ENCODE data around the gene METTL22. TPM values are rescaled to one million over a fixed set of nuclear protein-coding genes. Genes with fewer than 3 reads are reported as not detected.

Gene METTL22
- total and polyA plus RNA-seq, 7 experiments from 2014 or later: 16.6 to 59.4 (median 37.6) TPM

GRCh38 chr16:8622315-8622656 lies 788 bp downstream of the METTL22 start:
- no peak for DNase-seq

DNA sequence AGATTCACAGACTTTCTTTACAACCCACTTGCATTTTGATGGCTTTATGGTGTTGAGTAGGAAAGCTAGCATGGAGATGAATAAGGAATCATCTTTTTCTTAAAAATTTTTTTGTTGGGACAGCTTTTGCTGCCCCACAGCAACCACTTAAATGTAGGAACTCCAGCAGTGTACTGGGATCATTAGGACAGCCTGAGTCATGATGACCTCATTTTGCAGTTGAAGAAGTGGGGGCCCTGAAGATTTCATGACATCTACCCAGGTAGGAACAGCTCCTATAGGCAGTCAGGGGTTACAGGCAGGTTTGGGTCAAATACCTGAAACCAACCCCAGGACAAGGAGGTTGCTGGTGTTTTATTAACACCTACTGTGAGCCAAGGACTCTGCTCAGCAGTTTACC lies 2.1 kb downstream of the METTL22 start:
- H3K4me1 Mint-ChIP-seq: peaks cover 24 to 51% (median 30%) of the 10 kb centered on the region in 7 donors
- peaks cover 0 to 9% (median 0%) of the 10 kb centered on the region in 5 donors for H3K27me3 Mint-ChIP-seq
- Histone ChIP-seq H3K9me3 (ENCODE audit: control insufficient read depth in 2 of 3, low read length in 3 of 3) (no peaks in the 10 kb centered on the region), H3K36me3 (ENCODE audit: control insufficient read depth in 2 of 3, insufficient read depth in 3 of 3, low read length in 3 of 3) (peaks cover 0 to 37% (median 8%) of the 10 kb centered on the region in 3 experiments), H3K27me3 (ENCODE audit: control insufficient read depth in 2 of 2, insufficient read depth in 2 of 2, low read length in 2 of 2) (no peaks in the 10 kb centered on the region), H3K27ac (ENCODE audit: low read depth, low read length) (no peak overlapping the region), H3K4me3 (ENCODE audit: low read length) (no peak overlapping the region), H3K4me1 (ENCODE audit: control insufficient read depth in 2 of 2, insufficient read depth in 2 of 2, low read length in 2 of 2) (peaks cover 7 to 10% of the 10 kb centered on the region in 2 donors)
- H3K4me3 Mint-ChIP-seq: peak overlapping the region in 7 of 10 donors; percentile 30 to 96 (median 93)
- H3K9me3 Mint-ChIP-seq: no peaks in the 10 kb centered on the region
- POLR2A ChIA-PET: interaction anchor here (0.5 kb wide), 1 partner anchor 37 kb away, joined by 3 read pairs; no protein-coding TSS in a partner anchor
- H3K36me3 Mint-ChIP-seq: peaks cover 6 to 18% (median 14%) of the 10 kb centered on the region in 5 donors
- H3K27ac Mint-ChIP-seq: no peak overlapping the region
- ATAC-seq (no peak), DNase-seq (no peak)
- CTCF ChIA-PET: no interaction called here
- intact Hi-C loops (cut with micrococcal nuclease): loop anchor here (5.0 kb wide), 2 partner anchors 339 to 469 kb away; partner anchors contain the start of genes USP7 (in 2 of the 2) and HAPSTR1 (in 1 of the 2)

More at GRCh38 chr16:8622315-8622656, 788 bp downstream of the METTL22 start:
- ChIA-PET CTCF (interaction anchor here (0.8 kb wide), 1 partner anchor 23 kb away, joined by 3 read pairs; no protein-coding TSS in a partner anchor), POLR2A (interaction anchor here (0.9 to 2.4 kb wide), 4 partner anchors 22 to 472 kb away, joined by 3 to 9 read pairs (median 4); partner anchors contain the start of gene HAPSTR1)
- peaks cover 23 to 45% (median 29%) of the 10 kb centered on the region in 7 donors for H3K4me1 Mint-ChIP-seq
- peak overlapping the region; percentile 92 for H3K27ac ChIP-seq (ENCODE audit: low read depth, low read length)
- no peak for ATAC-seq
- intact Hi-C loops (cut with micrococcal nuclease): loop anchor here (5.0 kb wide), 2 partner anchors 340 to 470 kb away; partner anchors contain the start of genes USP7 (in 2 of the 2) and HAPSTR1 (in 1 of the 2)
- H3K27me3 ChIP-seq (ENCODE audit: control insufficient read depth in 2 of 2, insufficient read depth in 2 of 2, low read length in 2 of 2): no peaks in the 10 kb centered on the region
- H3K4me3 Mint-ChIP-seq: peak overlapping the region; percentile 93 to 100 (median 95)
- peak overlapping the region; percentile 75 to 93 (median 87) for H3K27ac Mint-ChIP-seq
- H3K4me1 ChIP-seq (ENCODE audit: control insufficient read depth in 2 of 2, insufficient read depth in 2 of 2, low read length in 2 of 2): peaks cover 7 to 10% of the 10 kb centered on the region in 2 donors
- no peaks in the 10 kb centered on the region for H3K9me3 ChIP-seq (ENCODE audit: control insufficient read depth in 2 of 3, low read length in 3 of 3)
- peaks cover 0 to 16% (median 4%) of the 10 kb centered on the region in 5 donors for H3K27me3 Mint-ChIP-seq
- peaks cover 0 to 6% (median 5%) of the 10 kb centered on the region in 5 donors for H3K36me3 Mint-ChIP-seq
- H3K9me3 Mint-ChIP-seq: no peaks in the 10 kb centered on the region
- peaks cover 0 to 24% (median 8%) of the 10 kb centered on the region in 3 experiments for H3K36me3 ChIP-seq (ENCODE audit: control insufficient read depth in 2 of 3, insufficient read depth in 3 of 3, low read length in 3 of 3)
- peak overlapping the region; percentile 97 for H3K4me3 ChIP-seq (ENCODE audit: low read length)

DNA sequence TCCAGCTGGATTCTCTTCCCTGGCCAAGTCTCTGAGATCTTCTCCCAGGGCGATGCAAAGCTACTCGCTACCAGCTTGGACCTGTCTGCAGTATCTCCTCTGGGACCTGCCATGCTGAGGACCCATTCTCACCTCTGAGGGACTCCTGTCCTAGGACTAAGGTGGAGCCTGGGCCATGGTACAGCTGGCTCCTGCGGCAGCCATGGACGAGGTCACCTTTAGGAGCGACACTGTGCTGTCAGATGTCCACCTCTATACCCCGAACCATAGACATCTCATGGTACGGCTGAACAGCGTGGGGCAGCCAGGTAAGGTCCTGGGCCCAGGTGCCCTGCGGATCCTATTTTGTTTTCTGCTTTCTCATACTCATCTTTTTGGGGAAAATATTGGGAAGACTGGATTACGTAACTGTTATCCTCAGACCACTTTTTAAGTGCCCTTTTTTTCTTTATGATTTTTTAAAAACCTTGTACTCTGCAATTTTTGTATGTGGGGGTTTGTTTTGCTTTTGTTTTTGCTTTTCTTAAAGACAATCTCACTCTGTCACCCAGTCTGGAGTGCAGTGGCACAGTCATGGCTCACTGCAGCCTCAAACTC lies 4.1 kb downstream of the METTL22 start:
- no peak overlapping the region for H3K4me3 Mint-ChIP-seq
- no peak overlapping the region for H3K27ac ChIP-seq (ENCODE audit: low read depth, low read length)
- ChIA-PET POLR2A (no interaction called here), CTCF (interaction anchor here (0.8 kb wide), 1 partner anchor 58 kb away, joined by 3 read pairs; no protein-coding TSS in a partner anchor)
- peaks cover 13 to 29% (median 22%) of the 10 kb centered on the region in 5 donors for H3K36me3 Mint-ChIP-seq
- no peaks in the 10 kb centered on the region for H3K27me3 Mint-ChIP-seq
- intact Hi-C loops (cut with micrococcal nuclease): no loop called here
- peaks cover 7 to 10% of the 10 kb centered on the region in 2 donors for H3K4me1 ChIP-seq (ENCODE audit: control insufficient read depth in 2 of 2, insufficient read depth in 2 of 2, low read length in 2 of 2)
- no peak overlapping the region for H3K27ac Mint-ChIP-seq
- no peaks in the 10 kb centered on the region for H3K9me3 Mint-ChIP-seq
- DNase-seq: no peak
- peaks cover 29 to 51% (median 31%) of the 10 kb centered on the region in 7 donors for H3K4me1 Mint-ChIP-seq
- no peaks in the 10 kb centered on the region for H3K9me3 ChIP-seq (ENCODE audit: control insufficient read depth in 2 of 3, low read length in 3 of 3)
- no peaks in the 10 kb centered on the region for H3K27me3 ChIP-seq (ENCODE audit: control insufficient read depth in 2 of 2, insufficient read depth in 2 of 2, low read length in 2 of 2)
- peaks cover 8 to 57% (median 16%) of the 10 kb centered on the region in 3 experiments for H3K36me3 ChIP-seq (ENCODE audit: control insufficient read depth in 2 of 3, insufficient read depth in 3 of 3, low read length in 3 of 3)
- no peak overlapping the region for H3K4me3 ChIP-seq (ENCODE audit: low read length)
- ATAC-seq: no peak

DNA sequence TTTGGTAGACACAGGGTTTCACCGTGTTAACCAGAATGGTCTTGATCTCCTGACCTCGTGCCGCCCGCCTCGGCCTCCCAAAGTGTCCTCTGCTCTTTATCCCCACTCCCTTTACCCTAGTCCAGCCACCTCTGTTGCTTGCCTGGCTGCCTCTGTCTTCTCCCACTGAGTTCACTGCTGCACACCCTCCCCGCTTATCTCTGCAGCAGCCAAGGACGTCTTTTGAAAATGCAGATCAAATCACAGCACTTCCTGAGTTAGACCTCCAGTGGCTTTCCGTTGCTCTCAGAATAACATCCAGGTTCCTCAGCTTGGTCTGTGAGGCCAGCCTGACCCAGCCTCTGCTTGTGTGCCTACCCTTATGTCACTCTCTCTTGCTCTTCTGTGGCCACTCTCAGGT lies 5.4 kb downstream of the METTL22 start:
- POLR2A ChIA-PET: interaction anchor here (1.0 kb wide), 1 partner anchor 9 kb away, joined by 3 read pairs; no protein-coding TSS in a partner anchor
- Histone ChIP-seq H3K27me3 (ENCODE audit: control insufficient read depth in 2 of 2, insufficient read depth in 2 of 2, low read length in 2 of 2) (no peaks in the 10 kb centered on the region), H3K4me3 (ENCODE audit: low read length) (no peak overlapping the region), H3K36me3 (ENCODE audit: control insufficient read depth in 2 of 3, insufficient read depth in 3 of 3, low read length in 3 of 3) (peaks cover 8 to 66% (median 24%) of the 10 kb centered on the region in 3 experiments), H3K27ac (ENCODE audit: low read depth, low read length) (no peak overlapping the region), H3K9me3 (ENCODE audit: control insufficient read depth in 2 of 3, low read length in 3 of 3) (no peaks in the 10 kb centered on the region), H3K4me1 (ENCODE audit: control insufficient read depth in 2 of 2, insufficient read depth in 2 of 2, low read length in 2 of 2) (peaks cover 7 to 9% of the 10 kb centered on the region in 2 donors)
- H3K4me1 Mint-ChIP-seq: peaks cover 24 to 49% (median 30%) of the 10 kb centered on the region in 7 donors
- peak overlapping the region in 2 of 9 donors; percentile 45 to 84 for H3K27ac Mint-ChIP-seq
- DNase-seq (no peak), ATAC-seq (no peak)
- CTCF ChIA-PET: no interaction called here
- no peaks in the 10 kb centered on the region for H3K27me3 Mint-ChIP-seq
- intact Hi-C loops (cut with micrococcal nuclease): no loop called here
- peaks cover 13 to 29% (median 23%) of the 10 kb centered on the region in 5 donors for H3K36me3 Mint-ChIP-seq
- no peak overlapping the region for H3K4me3 Mint-ChIP-seq
- no peaks in the 10 kb centered on the region for H3K9me3 Mint-ChIP-seq

DNA sequence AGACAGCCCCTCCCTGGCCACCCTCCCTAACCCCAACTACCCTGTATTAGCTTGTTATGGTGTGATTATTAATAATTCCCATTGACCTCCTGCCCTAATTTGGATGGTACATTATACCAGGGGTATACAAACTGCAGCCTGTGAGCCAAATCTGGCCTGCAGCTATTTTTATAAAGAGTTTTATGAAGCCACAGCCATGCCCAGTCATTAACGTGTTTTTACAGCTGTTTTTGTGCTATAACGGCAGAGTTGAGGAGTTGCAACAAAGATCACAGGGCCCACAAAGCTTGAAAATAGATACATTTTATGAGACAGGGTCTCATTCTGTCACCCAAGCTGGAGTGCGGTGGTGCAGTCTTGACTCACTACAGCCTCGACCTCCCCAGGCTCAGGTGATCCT lies 6.0 kb downstream of the METTL22 start:
- intact Hi-C loops (cut with micrococcal nuclease): no loop called here
- Mint-ChIP-seq H3K27ac (no peak overlapping the region), H3K27me3 (no peaks in the 10 kb centered on the region), H3K4me1 (peaks cover 19 to 44% (median 28%) of the 10 kb centered on the region in 7 donors), H3K4me3 (no peak overlapping the region), H3K36me3 (peaks cover 13 to 29% (median 27%) of the 10 kb centered on the region in 5 donors), H3K9me3 (no peaks in the 10 kb centered on the region)
- POLR2A ChIA-PET: interaction anchor here (1.0 kb wide), 1 partner anchor 9 kb away, joined by 3 read pairs; no protein-coding TSS in a partner anchor
- Histone ChIP-seq H3K4me3 (ENCODE audit: low read length) (no peak overlapping the region), H3K27me3 (ENCODE audit: control insufficient read depth in 2 of 2, insufficient read depth in 2 of 2, low read length in 2 of 2) (no peaks in the 10 kb centered on the region), H3K27ac (ENCODE audit: low read depth, low read length) (no peak overlapping the region), H3K4me1 (ENCODE audit: control insufficient read depth in 2 of 2, insufficient read depth in 2 of 2, low read length in 2 of 2) (peaks cover 3 to 4% of the 10 kb centered on the region in 2 donors), H3K36me3 (ENCODE audit: control insufficient read depth in 2 of 3, insufficient read depth in 3 of 3, low read length in 3 of 3) (peaks cover 8 to 70% (median 24%) of the 10 kb centered on the region in 3 experiments), H3K9me3 (ENCODE audit: control insufficient read depth in 2 of 3, low read length in 3 of 3) (no peaks in the 10 kb centered on the region)
- ATAC-seq: no peak
- CTCF ChIA-PET: no interaction called here
- no peak for DNase-seq

DNA sequence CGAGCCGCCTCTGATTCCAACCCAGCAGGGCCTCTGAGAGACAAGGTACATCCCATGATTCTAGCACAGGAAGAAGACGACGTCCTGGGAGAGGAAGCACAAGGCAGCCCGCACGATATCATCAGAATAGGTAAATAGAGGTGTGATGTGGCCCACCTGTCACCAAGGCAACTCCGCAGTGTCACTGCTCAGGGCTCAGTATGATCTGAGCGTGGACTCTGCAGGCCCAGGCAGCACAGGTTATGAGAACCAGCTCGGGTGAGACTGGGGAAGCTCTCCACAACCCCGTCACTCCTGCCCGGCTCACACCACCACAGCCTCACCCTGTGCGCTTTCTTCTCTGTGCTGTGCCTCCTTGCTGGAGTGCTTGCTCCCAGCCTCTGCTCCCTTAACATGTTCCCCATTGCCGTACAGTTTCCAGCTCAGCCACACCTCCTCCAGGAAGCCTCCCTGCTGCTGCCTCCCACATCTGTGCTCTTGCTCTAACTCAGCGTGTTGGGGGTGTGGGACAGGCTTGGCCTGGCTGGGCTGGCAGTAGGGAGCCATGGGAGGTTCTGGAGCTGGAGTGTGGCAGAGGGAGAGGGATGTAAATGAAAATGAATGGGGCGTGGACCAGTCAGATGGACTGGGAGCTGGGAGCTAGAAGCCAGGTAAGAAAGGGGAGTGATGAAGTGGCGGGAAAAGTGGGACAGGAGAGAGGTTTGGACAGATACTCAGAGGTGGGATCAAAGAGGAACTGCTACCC lies 7.7 kb downstream of the METTL22 start:
- Histone ChIP-seq H3K27ac (ENCODE audit: low read depth, low read length) (no peak overlapping the region), H3K9me3 (ENCODE audit: control insufficient read depth in 2 of 3, low read length in 3 of 3) (no peaks in the 10 kb centered on the region), H3K27me3 (ENCODE audit: control insufficient read depth in 2 of 2, insufficient read depth in 2 of 2, low read length in 2 of 2) (no peaks in the 10 kb centered on the region), H3K4me1 (ENCODE audit: control insufficient read depth in 2 of 2, insufficient read depth in 2 of 2, low read length in 2 of 2) (no peaks in the 10 kb centered on the region), H3K4me3 (ENCODE audit: low read length) (no peak overlapping the region), H3K36me3 (ENCODE audit: control insufficient read depth in 2 of 3, insufficient read depth in 3 of 3, low read length in 3 of 3) (peaks cover 8 to 87% (median 24%) of the 10 kb centered on the region in 3 experiments)
- Mint-ChIP-seq H3K36me3 (peaks cover 13 to 32% (median 27%) of the 10 kb centered on the region in 5 donors), H3K27me3 (no peaks in the 10 kb centered on the region), H3K27ac (no peak overlapping the region), H3K4me3 (no peak overlapping the region), H3K4me1 (peaks cover 10 to 29% (median 24%) of the 10 kb centered on the region in 7 donors), H3K9me3 (no peaks in the 10 kb centered on the region)
- ATAC-seq (no peak), DNase-seq (no peak)
- ChIA-PET CTCF (no interaction called here), POLR2A (no interaction called here)
- intact Hi-C loops (cut with micrococcal nuclease): no loop called here

Data from naive thymus-derived CD4-positive, alpha-beta T cell (primary cell).